CD4-positive, alpha-beta memory T cell (primary cell): ENCODE data around the gene FBXO10. TPM values are rescaled to one million over a fixed set of nuclear protein-coding genes. Genes with fewer than 3 reads are reported as not detected.
"Not testable (repeated sequence)": the region's sequence is repeated elsewhere in the genome, so short reads cannot be mapped to it uniquely, and the experiment has no call there.

Experiments used
- CTCF ChIA-PET: fragments of 350-600 bp; sonication (Branson Sonifier 250); formaldehyde crosslinking; loops from one replicate; lab custom pipeline; 2021; ENCODE audit warnings: inconsistent platforms; ENCODE audit not compliant: partially characterized antibody; lab: Charles Lee
- POLR2A ChIA-PET: fragments of 350-600 bp; sonication (Branson Sonifier 250); formaldehyde crosslinking; loops from one replicate; lab custom pipeline; 2021; ENCODE audit not compliant: partially characterized antibody; lab: Charles Lee
- DNase-seq, 5 donors: peaks; one replicate each; pipeline versions ENCODE4 v3.0.0 to v3.0.0-alpha.2; 2020 to 2022; ENCODE audit warnings: mixed read lengths in 1 of 5
- H3K27ac ChIP-seq: one replicate; pipeline ENCODE4 v1.7.0; 2013; ENCODE audit warnings: low read depth, low read length
- H3K27me3 ChIP-seq: 2 replicates; pipeline ENCODE4 v1.7.0; 2013; ENCODE audit warnings: mild to moderate bottlenecking, low read length, moderate library complexity; ENCODE audit not compliant: insufficient read depth
- H3K36me3 ChIP-seq: 2 replicates; pipeline ENCODE4 v1.7.0; 2013; ENCODE audit warnings: mild to moderate bottlenecking, low read length, moderate library complexity; ENCODE audit not compliant: insufficient read depth
- H3K4me1 ChIP-seq: 2 replicates; pipeline ENCODE4 v1.7.0; 2013; ENCODE audit warnings: mild to moderate bottlenecking, low read length, moderate library complexity; ENCODE audit not compliant: insufficient read depth
- H3K4me3 ChIP-seq, 2 donors: one replicate each; pipeline ENCODE4 v1.7.0; 2013; ENCODE audit warnings: low read length in 2 of 2, mild to moderate bottlenecking in 1 of 2
- H3K9me3 ChIP-seq, 2 donors: one replicate each; pipeline ENCODE4 v1.7.0; 2013; ENCODE audit warnings: low read length in 2 of 2, control low read depth in 1 of 2; ENCODE audit not compliant: control insufficient read depth in 1 of 2
- H3K27ac Mint-ChIP-seq, 7 donors: one replicate each; pipeline ENCODE4 v1.8.0; 2020 to 2021; ENCODE audit warnings: mixed read lengths in 7 of 7, mild to moderate bottlenecking in 6 of 7, inconsistent platforms in 3 of 7, moderate library complexity in 3 of 7
- H3K27me3 Mint-ChIP-seq, 2 donors: one replicate each; pipeline ENCODE4 v1.8.0; 2020 to 2021; ENCODE audit warnings: mixed read lengths in 2 of 2
- H3K36me3 Mint-ChIP-seq, 2 donors: one replicate each; pipeline ENCODE4 v1.8.0; 2020 to 2021; ENCODE audit warnings: mixed read lengths in 2 of 2, inconsistent platforms in 1 of 2, mild to moderate bottlenecking in 1 of 2
- H3K4me1 Mint-ChIP-seq, 4 donors: one replicate each; pipeline ENCODE4 v1.8.0; 2020 to 2021; ENCODE audit warnings: mixed read lengths in 4 of 4, mild to moderate bottlenecking in 1 of 4
- H3K4me3 Mint-ChIP-seq, 8 donors: one replicate each; pipeline ENCODE4 v1.8.0; 2020 to 2021; ENCODE audit warnings: mixed read lengths in 8 of 8, mild to moderate bottlenecking in 7 of 8, moderate library complexity in 6 of 8, inconsistent platforms in 3 of 8
- H3K9me3 Mint-ChIP-seq, 8 donors: one replicate each; pipeline ENCODE4 v1.8.0; 2020 to 2021; ENCODE audit warnings: mixed read lengths in 8 of 8, mild to moderate bottlenecking in 5 of 8, inconsistent platforms in 3 of 8, moderate library complexity in 1 of 8
- intact Hi-C: fragments of 100-400 bp; cut with micrococcal nuclease; formaldehyde crosslinking; loops from one replicate; pipeline ENCODE4 v1.15.1; 2023
- polyA plus RNA-seq, 2 donors: library from polyadenylated mRNA; unstranded; fragments of 300-500 nt; fragmentation: Illumina TruSeq; gene quantifications; one replicate each; pipeline ENCODE4 v1.2.3, GENCODE V29; 2021
- total RNA-seq, 2 experiments: library from RNA; stranded (reverse); gene quantifications; one replicate each; pipeline ENCODE4 v1.2.3, GENCODE V29; 2021

Gene FBXO10
- total and polyA plus RNA-seq, 4 experiments from 2014 or later: 3.2 to 6.1 (median 5.2) TPM

DNA sequence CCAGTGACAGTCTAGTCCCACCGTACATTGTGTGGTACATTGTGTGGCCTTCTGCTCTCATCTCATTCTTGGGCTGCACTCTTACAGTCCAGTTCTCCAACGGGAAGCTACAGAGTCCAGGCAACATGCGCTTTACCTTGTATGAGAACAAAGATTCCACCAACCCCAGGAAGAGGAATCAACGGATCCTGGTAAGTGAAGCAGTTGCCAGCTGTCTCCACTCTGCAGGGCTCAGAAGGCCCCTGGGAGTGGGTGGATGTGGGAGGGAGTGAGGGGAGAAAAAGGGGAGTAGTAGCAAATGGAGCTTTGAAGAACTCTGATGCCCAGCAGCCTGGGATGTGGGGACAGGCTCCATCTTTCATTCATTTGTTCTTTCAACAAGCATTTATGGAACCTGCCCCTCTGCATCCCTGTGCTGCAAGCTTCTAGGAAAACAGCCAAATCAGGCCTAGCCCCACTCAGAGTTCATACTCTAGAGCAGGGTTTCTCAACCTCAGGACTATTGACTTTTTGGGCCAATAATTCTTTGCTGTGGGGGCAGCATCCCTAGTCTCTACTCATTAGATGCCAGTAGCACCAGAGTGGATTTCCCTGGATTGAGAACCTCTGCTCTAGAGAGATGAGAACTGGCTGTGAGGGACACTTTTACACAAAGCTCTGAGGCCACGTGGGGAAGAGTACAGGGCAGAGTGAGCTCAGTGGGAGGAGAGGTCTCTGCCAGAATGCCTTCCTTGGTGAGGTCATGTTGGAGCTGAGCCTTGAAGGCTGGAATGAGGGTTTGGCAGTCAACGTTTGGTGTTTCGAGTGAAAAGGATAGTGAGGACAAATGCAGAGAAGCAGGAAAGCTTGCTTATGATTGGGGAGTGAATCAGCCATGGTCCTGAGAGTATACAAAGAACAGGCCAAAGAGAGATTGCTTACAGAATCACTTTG is 89.3 kb downstream of the FBXO10 start:
- ChIA-PET POLR2A (interaction anchor here (0.8 to 3.0 kb wide), 15 partner anchors 9 to 721 kb away, joined by 3 to 60 read pairs (median 7); partner anchors contain the start of genes EXOSC3, FBXO10, GRHPR and TOMM5), CTCF (interaction anchor here (1.2 to 2.1 kb wide), 2 partner anchors 48 to 89 kb away, joined by 3 to 4 read pairs; partner anchors contain the start of gene FBXO10)
- Mint-ChIP-seq H3K9me3 (peaks cover 0 to 3% (median 0%) of the 10 kb centered on the region in 8 donors), H3K36me3 (peaks cover 18 to 38% of the 10 kb centered on the region in 2 donors), H3K4me1 (peaks cover 28 to 51% (median 40%) of the 10 kb centered on the region in 4 donors), H3K4me3 (peak overlapping the region; percentile 92 to 99 (median 96)), H3K27ac (peak overlapping the region; percentile 74 to 99 (median 97)), H3K27me3 (peaks cover 0 to under 1% of the 10 kb centered on the region in 2 donors)
- peaks cover 32% of the 10 kb centered on the region for H3K4me1 ChIP-seq
- H3K4me3 ChIP-seq: peak overlapping the region; percentile 65 to 80
- H3K27ac ChIP-seq: peak overlapping the region; percentile 70
- intact Hi-C loops: loop anchor here (5.0 kb wide), 2 partner anchors 40 to 315 kb away; partner anchors contain the start of gene DCAF10
- H3K9me3 ChIP-seq: no peaks in the 10 kb centered on the region
- no peaks in the 10 kb centered on the region for H3K27me3 ChIP-seq
- DNase-seq: no peak
- H3K36me3 ChIP-seq: peaks cover 28% of the 10 kb centered on the region

DNA sequence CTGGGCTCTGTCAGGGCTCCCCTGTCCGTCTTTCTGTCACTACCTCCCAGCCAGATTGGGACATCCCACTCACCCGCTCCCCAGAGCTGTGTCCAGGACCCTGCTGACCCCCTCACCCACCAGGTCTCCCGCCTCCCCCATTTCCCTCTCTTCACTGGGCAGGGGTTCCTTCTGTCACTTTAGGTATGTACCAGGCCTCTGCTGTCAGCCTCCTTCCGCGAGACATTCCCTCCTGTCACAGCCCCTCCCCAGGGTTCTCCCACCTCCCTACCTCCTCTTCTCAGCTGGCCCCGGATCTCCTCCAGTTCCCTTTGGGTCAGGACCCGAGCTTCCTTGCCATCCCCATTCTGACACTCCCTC is 89.9 kb downstream of the FBXO10 start:
- Histone ChIP-seq H3K4me1 (peaks cover 32% of the 10 kb centered on the region), H3K27ac (peak overlapping the region; percentile 70), H3K27me3 (peaks cover 5% of the 10 kb centered on the region), H3K9me3 (no peaks in the 10 kb centered on the region), H3K36me3 (peaks cover 24% of the 10 kb centered on the region), H3K4me3 (peak overlapping the region; percentile 65 to 80)
- intact Hi-C loops: loop anchor here (5.0 kb wide), 2 partner anchors 41 to 316 kb away; partner anchors contain the start of gene DCAF10
- Mint-ChIP-seq H3K36me3 (peaks cover 15 to 32% of the 10 kb centered on the region in 2 donors), H3K9me3 (peaks cover 0 to 3% (median 0%) of the 10 kb centered on the region in 8 donors), H3K27ac (peak overlapping the region; percentile 74 to 99 (median 97)), H3K4me3 (peak overlapping the region; percentile 92 to 99 (median 96)), H3K4me1 (peaks cover 28 to 51% (median 41%) of the 10 kb centered on the region in 4 donors), H3K27me3 (peaks cover 5% of the 10 kb centered on the region in 2 donors)
- peak in 1 of 5 donors; percentile 14 for DNase-seq
- POLR2A ChIA-PET: interaction anchor here (0.8 to 3.0 kb wide), 17 partner anchors 10 to 720 kb away, joined by 3 to 60 read pairs (median 7); partner anchors contain the start of genes EXOSC3, FBXO10, FRMPD1 and GRHPR
- CTCF ChIA-PET: interaction anchor here (1.2 to 2.4 kb wide), 3 partner anchors 48 to 107 kb away, joined by 3 to 11 read pairs (median 4); partner anchors contain the start of genes FBXO10 and TOMM5

DNA sequence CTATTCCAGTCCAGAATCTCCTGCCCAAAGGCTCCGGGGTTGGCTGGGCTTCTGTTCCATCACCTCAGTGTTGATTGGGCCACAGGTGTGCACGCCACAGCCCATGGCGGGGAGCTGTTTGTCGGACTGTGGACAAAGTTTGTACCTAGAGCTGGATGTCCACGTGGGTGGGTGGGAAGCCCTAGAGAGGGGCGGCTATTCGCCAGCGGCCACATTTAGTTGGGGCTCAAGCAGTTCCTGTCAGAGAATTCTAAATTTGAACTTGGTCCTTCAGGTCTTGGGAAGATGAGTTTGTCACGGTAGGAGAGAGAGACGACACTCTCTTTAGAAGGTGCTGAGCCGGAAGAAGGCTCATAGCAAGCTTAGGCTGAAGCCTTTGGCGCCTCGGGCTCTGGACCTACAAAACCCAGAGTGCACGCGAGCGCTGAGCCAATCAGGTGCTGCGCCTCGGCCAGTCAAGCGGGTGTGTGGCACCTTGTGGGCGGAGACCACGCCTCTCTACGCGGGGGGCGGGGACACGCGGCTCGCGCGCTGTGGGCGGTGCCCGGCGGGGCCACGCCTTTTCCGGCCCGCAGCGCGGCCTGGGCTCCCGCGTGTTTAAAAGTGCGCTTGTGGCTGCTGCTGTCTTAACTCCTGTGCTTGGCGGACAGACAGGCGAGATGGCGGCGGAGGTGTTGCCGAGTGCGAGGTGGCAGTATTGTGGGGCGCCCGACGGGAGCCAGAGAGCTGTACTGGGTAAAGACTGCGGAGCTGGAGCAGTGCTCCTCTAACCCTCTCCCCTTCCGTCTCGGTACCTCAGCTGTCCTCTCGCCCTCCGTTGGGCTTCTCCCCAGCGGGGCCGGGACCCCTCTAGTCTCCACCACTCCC is 90.6 kb downstream of the FBXO10 start, which contains the start of gene POLR1E:
Gene POLR1E, plus strand, starts transcription at position 560 of the 867 bp plus-strand sequence. Its CDS starts 100 bp downstream, at position 660.
- H3K4me1 Mint-ChIP-seq: peaks cover 26 to 48% (median 39%) of the 10 kb centered on the region in 4 donors
- H3K27ac Mint-ChIP-seq: peak within 1 kb of the TSS; percentile 74 to 99 (median 97)
- no peaks in the 10 kb centered on the region for H3K9me3 ChIP-seq
- H3K4me3 Mint-ChIP-seq: peak within 1 kb of the TSS; percentile 92 to 99 (median 96)
- H3K36me3 ChIP-seq: peaks cover 18% of the 10 kb centered on the region
- ChIA-PET POLR2A (interaction anchor here (0.8 to 3.0 kb wide), 19 partner anchors 11 to 719 kb away, joined by 3 to 60 read pairs (median 6); partner anchors contain the start of genes EXOSC3, FBXO10, FRMPD1 and GRHPR), CTCF (interaction anchor here (1.0 to 2.4 kb wide), 5 partner anchors 9 to 419 kb away, joined by 3 to 11 read pairs (median 3); partner anchors contain the start of genes FBXO10 and TOMM5)
- peak; percentile 94 to 98 (median 96) for DNase-seq
- H3K27me3 Mint-ChIP-seq: peaks cover 5% of the 10 kb centered on the region in 2 donors
- H3K4me3 ChIP-seq: peak within 1 kb of the TSS; percentile 65 to 80
- H3K36me3 Mint-ChIP-seq: peaks cover 10 to 26% of the 10 kb centered on the region in 2 donors
- H3K27me3 ChIP-seq: peaks cover 5% of the 10 kb centered on the region
- peak within 1 kb of the TSS; percentile 70 for H3K27ac ChIP-seq
- H3K4me1 ChIP-seq: peaks cover 32% of the 10 kb centered on the region
- intact Hi-C loops: loop anchor here (1.0 to 5.0 kb wide), 5 partner anchors 20 to 317 kb away; partner anchors contain the start of genes DCAF10, GRHPR and ZBTB5
- peaks cover 0 to 3% (median 0%) of the 10 kb centered on the region in 8 donors for H3K9me3 Mint-ChIP-seq

DNA sequence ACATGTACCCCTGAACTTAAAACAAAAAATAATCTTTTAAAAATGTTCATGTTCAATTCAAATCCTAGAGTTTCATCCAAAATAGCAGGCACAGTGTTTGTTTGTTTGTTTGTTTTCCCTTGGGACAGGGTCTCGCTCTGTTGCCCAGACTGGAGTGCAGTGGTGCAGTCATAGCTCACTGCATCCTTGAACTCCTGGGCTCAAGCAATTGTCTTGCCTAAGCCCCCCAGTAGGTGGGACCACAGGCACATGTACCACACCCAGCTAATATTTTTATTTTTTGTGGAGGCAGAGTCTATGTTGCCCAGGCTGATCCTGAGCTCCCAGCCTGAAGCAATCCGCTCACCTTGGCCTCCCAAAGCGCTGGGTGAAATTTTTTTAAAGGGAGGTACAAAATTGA is 95.4 kb downstream of the FBXO10 start:
- intact Hi-C loops: no loop called here
- CTCF ChIA-PET: interaction anchor here (0.8 to 1.9 kb wide), 7 partner anchors 14 to 679 kb away, joined by 3 to 5 read pairs (median 4); partner anchors contain the start of gene TOMM5
- no peaks in the 10 kb centered on the region for H3K36me3 ChIP-seq

DNA sequence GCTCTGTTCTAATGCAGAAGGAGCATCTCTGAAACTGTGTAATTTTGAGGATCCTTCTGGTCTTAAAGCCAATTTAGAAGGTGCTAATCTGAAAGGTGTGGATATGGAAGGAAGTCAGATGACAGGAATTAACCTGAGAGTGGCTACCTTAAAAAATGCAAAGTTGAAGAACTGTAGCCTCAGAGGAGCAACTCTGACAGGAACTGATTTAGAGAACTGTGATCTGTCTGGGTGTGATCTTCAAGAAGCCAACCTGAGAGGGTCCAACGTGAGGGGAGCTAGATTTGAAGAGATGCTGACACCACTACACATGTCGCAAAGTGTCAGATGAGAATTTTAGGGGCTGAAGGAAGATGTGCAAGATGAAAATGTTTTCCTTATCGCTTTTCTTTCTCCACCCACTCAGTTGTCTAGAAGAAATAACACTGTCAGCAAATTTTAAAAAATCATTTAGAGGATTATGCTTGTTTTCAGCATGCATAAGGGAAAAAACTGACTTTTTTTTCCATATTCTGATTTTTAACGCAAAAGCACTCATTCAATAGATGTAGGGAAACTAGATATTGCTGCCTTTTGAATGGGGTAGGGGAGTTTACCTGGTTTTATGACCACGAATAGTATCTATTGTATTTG is 98.1 kb downstream of the FBXO10 start:
- H3K27me3 ChIP-seq: peaks cover 11% of the 10 kb centered on the region
- H3K27ac Mint-ChIP-seq, H3K27ac ChIP-seq, H3K4me1 Mint-ChIP-seq, H3K4me3 Mint-ChIP-seq, intact Hi-C loops, H3K9me3 ChIP-seq, DNase-seq, CTCF ChIA-PET, POLR2A ChIA-PET, H3K36me3 ChIP-seq, H3K4me1 ChIP-seq, H3K36me3 Mint-ChIP-seq, H3K4me3 ChIP-seq: not testable (repeated sequence)
- H3K9me3 Mint-ChIP-seq: peaks cover 0 to 18% (median 6%) of the 10 kb centered on the region in 8 donors
- H3K27me3 Mint-ChIP-seq: peaks cover 26 to 31% of the 10 kb centered on the region in 2 donors

More for the DNA sequence above, 95.4 kb downstream of the FBXO10 start:
- Histone ChIP-seq H3K4me3 (no peak overlapping the region), H3K27me3 (peaks cover 11% of the 10 kb centered on the region), H3K27ac (no peak overlapping the region), H3K9me3 (no peaks in the 10 kb centered on the region), H3K4me1 (peaks cover 8% of the 10 kb centered on the region)
- no peak for DNase-seq
- Mint-ChIP-seq H3K27me3 (peaks cover 26 to 31% of the 10 kb centered on the region in 2 donors), H3K4me1 (peaks cover 6 to 11% (median 10%) of the 10 kb centered on the region in 4 donors), H3K36me3 (no peaks in the 10 kb centered on the region), H3K4me3 (no peak overlapping the region), H3K27ac (no peak overlapping the region), H3K9me3 (peaks cover 0 to 3% (median 0%) of the 10 kb centered on the region in 8 donors)
- POLR2A ChIA-PET: interaction anchor here (0.9 kb wide), 1 partner anchor 16 kb away, joined by 3 read pairs; the partner anchor contains the start of gene ZBTB5

DNA sequence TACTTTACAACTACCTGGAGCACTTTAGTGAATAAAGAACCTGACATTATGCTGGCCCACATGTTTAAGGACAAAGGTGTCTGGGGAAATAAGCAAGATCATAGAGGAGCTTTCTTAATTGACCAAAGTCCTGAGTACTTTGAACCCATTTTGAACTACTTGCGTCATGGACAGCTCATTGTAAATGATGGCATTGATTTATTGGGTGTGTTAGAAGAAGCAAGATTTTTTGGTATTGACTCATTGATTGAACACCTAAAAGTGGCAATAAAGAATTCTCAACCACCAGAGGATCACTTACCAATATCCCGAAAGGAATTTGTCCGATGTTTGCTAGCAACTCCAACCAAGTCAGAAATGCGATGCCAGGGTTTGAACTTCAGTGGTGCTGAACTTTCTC is 98.7 kb downstream of the FBXO10 start:
- intact Hi-C loops, CTCF ChIA-PET, H3K4me3 Mint-ChIP-seq, H3K36me3 ChIP-seq, H3K27ac ChIP-seq, H3K36me3 Mint-ChIP-seq, H3K9me3 ChIP-seq, H3K27ac Mint-ChIP-seq, H3K4me1 Mint-ChIP-seq, POLR2A ChIA-PET, DNase-seq, H3K4me3 ChIP-seq, H3K4me1 ChIP-seq: not testable (repeated sequence)
- peaks cover 0 to 18% (median 6%) of the 10 kb centered on the region in 8 donors for H3K9me3 Mint-ChIP-seq
- peaks cover 26 to 31% of the 10 kb centered on the region in 2 donors for H3K27me3 Mint-ChIP-seq
- H3K27me3 ChIP-seq: peaks cover 11% of the 10 kb centered on the region
